CD14-positive monocyte (primary cell): ENCODE data around the gene IL1R2. TPM values are rescaled to one million over a fixed set of nuclear protein-coding genes. Genes with fewer than 3 reads are reported as not detected.

Source experiments
- DNase-seq, 3 donors: peaks; one replicate each; pipeline ENCODE4 v3.0.0-alpha.2; 2011 to 2022
- H2AFZ ChIP-seq: 2 replicates; pipeline ENCODE4 v1.6.0; 2012; ENCODE audit warnings: mild to moderate bottlenecking, low read depth, low read length, inconsistent platforms; ENCODE audit not compliant: insufficient read depth, poor library complexity, severe bottlenecking
- H3K27ac ChIP-seq, 2 donors: 1 replicate in 1 of 2; 2 replicates in 1 of 2; pipeline ENCODE4 v1.5.1; 2012 to 2013; ENCODE audit warnings: low read length in 2 of 2, control low read depth in 1 of 2, inconsistent platforms in 1 of 2, low read depth in 1 of 2, mild to moderate bottlenecking in 1 of 2
- H3K27me3 ChIP-seq, 2 donors: one replicate each; pipeline versions ENCODE4 v1.6.0 to v1.6.1; 2011 to 2013; ENCODE audit warnings: low read length in 2 of 2; ENCODE audit not compliant: control insufficient read depth in 2 of 2, insufficient read depth in 2 of 2
- H3K36me3 ChIP-seq, 2 donors: replicated peaks in 1 of 2; 1 replicate in 1 of 2; 2 replicates in 1 of 2; pipeline versions ENCODE4 v1.5.1 to v1.6.1; 2012 to 2013; ENCODE audit warnings: low read length in 2 of 2, control low read depth in 1 of 2, inconsistent platforms in 1 of 2, mild to moderate bottlenecking in 1 of 2; ENCODE audit not compliant: insufficient read depth in 2 of 2, control insufficient read depth in 1 of 2
- H3K4me1 ChIP-seq, 2 donors: 1 replicate in 1 of 2; 2 replicates in 1 of 2; pipeline versions ENCODE4 v1.5.1 to v1.6.1; 2012 to 2013; ENCODE audit warnings: low read length in 2 of 2, control low read depth in 1 of 2, inconsistent platforms in 1 of 2, mild to moderate bottlenecking in 1 of 2, moderate library complexity in 1 of 2; ENCODE audit not compliant: insufficient read depth in 2 of 2, control insufficient read depth in 1 of 2
- H3K4me2 ChIP-seq: replicated peaks from 2 replicates; pipeline ENCODE3; 2012; ENCODE audit warnings: low read length, moderate library complexity, mild to moderate bottlenecking; ENCODE audit not compliant: poor library complexity, severe bottlenecking; ENCODE audit errors: extremely low read depth
- H3K4me3 ChIP-seq, 3 experiments: fragments of 200-600 bp in 1 of 3; sonication (generic) in 1 of 3; replicated peaks in 1 of 3; 1 replicate in 2 of 3; 2 replicates in 1 of 3; pipeline ENCODE4 v1.5.1; 2011 to 2013; ENCODE audit warnings: low read length in 3 of 3, mild to moderate bottlenecking in 3 of 3, control low read depth in 2 of 3, low read depth in 2 of 3, inconsistent platforms in 1 of 3, moderate library complexity in 1 of 3
- H3K79me2 ChIP-seq: 2 replicates; pipeline ENCODE4 v1.6.0; 2012; ENCODE audit warnings: mild to moderate bottlenecking, control low read depth, inconsistent platforms, low read length, moderate library complexity; ENCODE audit not compliant: insufficient read depth
- H3K9ac ChIP-seq: 2 replicates; pipeline ENCODE4 v1.6.0; 2017; ENCODE audit warnings: low read length, mild to moderate bottlenecking; ENCODE audit not compliant: insufficient read depth, poor library complexity, severe bottlenecking
- H3K9me3 ChIP-seq, 2 donors: replicated peaks in 1 of 2; 1 replicate in 1 of 2; 2 replicates in 1 of 2; pipeline versions ENCODE4 v1.5.1 to v1.6.1; 2012 to 2013; ENCODE audit warnings: low read length in 2 of 2, control low read depth in 1 of 2; ENCODE audit not compliant: control insufficient read depth in 1 of 2, insufficient read depth in 1 of 2
- H4K20me1 ChIP-seq: 2 replicates; pipeline ENCODE4 v1.6.0; 2012; ENCODE audit warnings: mild to moderate bottlenecking, low read length, control low read depth, moderate library complexity; ENCODE audit not compliant: insufficient read depth
- H3K27ac Mint-ChIP-seq, 7 donors: one replicate each; pipeline ENCODE4 v1.8.0; 2020; ENCODE audit warnings: mild to moderate bottlenecking in 7 of 7, mixed read lengths in 7 of 7, moderate library complexity in 6 of 7, inconsistent platforms in 2 of 7
- H3K27me3 Mint-ChIP-seq, 3 donors: one replicate each; pipeline ENCODE4 v1.8.0; 2021 to 2022; ENCODE audit warnings: low read depth in 3 of 3, mild to moderate bottlenecking in 3 of 3, mixed read lengths in 3 of 3, moderate library complexity in 3 of 3, inconsistent platforms in 1 of 3
- H3K36me3 Mint-ChIP-seq, 2 donors: one replicate each; pipeline ENCODE4 v1.8.0; 2020; ENCODE audit warnings: mixed read lengths in 2 of 2, inconsistent platforms in 1 of 2, mild to moderate bottlenecking in 1 of 2
- H3K4me1 Mint-ChIP-seq: one replicate; pipeline ENCODE4 v1.8.0; 2020; ENCODE audit warnings: mild to moderate bottlenecking, mixed read lengths
- H3K4me3 Mint-ChIP-seq, 2 donors: one replicate each; pipeline ENCODE4 v1.8.0; 2020; ENCODE audit warnings: mild to moderate bottlenecking in 2 of 2, mixed read lengths in 2 of 2, moderate library complexity in 1 of 2
- H3K9me3 Mint-ChIP-seq, 7 donors: one replicate each; pipeline ENCODE4 v1.8.0; 2020 to 2022; ENCODE audit warnings: mixed read lengths in 7 of 7, mild to moderate bottlenecking in 6 of 7, moderate library complexity in 6 of 7, inconsistent platforms in 2 of 7
- WGBS: methylation state at CpG from one replicate; pipeline ENCODE4 v1.1.5; 2013; ENCODE audit warnings: missing lambda C conversion rate; ENCODE audit not compliant: insufficient coverage; 5-methylcytosine and 5-hydroxymethylcytosine counted together
- intact Hi-C, 2 donors: fragments of 100-400 bp; cut with micrococcal nuclease; formaldehyde crosslinking; loops; one replicate each; pipeline versions ENCODE4 v1.15.0 to v1.15.1; 2023
- polyA plus RNA-seq, 3 donors: library from polyadenylated mRNA; depleted of rRNA in 1 of 3; unstranded in 2 of 3; stranded (reverse) in 1 of 3; fragments of 300-500 nt in 2 of 3; fragments of >200 nt in 1 of 3; fragmentation: Illumina TruSeq in 2 of 3; gene quantifications; 1 replicate in 2 of 3; 2 replicates in 1 of 3; pipeline ENCODE4 v1.2.3, GENCODE V29; 2012 to 2021
- TF ChIP-seq, protein P1 (sequence below): fragments of 200-600 bp; IDR thresholded peaks from one replicate; pipeline ENCODE4 v1.8.0; 2022; ENCODE audit warnings: antibody characterized with exemption, mild to moderate bottlenecking

Gene IL1R2
- polyA plus RNA-seq, 3 donors, result 5.9 to 12.0 (median 6.2) TPM

DNA sequence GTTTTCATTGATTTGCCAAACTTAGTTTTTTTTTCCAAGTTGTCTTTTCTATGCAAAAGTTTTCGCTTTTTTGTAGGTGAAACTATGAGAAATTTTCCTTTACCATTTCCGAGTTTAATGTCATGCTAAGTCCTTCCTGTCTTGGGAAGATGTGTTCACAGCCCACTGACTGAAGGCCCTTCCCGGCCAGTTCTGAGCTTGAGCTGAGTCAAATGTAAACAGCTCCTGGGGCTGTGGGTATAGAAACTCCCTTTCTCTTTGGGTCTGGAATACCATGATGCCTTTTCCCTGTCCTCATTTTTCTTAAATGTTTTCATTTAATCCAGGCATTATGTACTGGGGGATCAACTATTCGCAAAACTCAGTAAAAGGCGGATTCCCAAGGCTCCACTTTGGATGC lies 81.0 kb downstream of the IL1R2 start:
- no peak overlapping the region for H3K27ac Mint-ChIP-seq

DNA sequence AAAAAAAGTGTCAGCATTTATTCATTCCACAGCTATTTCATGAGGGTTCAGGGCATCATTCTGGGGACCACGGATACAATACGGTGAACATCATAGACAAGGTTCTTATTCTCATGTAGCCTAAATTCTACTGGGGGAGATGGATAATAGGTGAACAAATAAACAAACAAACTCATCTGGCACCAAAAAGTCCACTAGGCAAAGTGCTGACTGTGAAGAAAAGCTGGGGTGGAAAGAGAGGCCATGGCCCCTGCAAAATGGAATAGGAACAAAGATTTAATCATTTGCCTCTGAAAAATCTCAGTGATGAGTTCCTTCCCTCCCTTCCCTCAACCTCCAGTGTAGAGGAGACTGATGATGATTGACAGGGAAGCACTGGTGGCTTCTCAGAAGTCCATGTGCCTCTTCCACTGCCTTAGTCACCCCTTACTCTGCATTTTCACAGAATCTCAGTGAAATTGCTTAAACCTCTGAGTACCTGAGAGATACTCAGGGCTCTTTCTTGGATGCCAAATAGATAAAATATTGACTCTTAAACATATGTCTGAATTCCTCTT lies 81.5 kb downstream of the IL1R2 start:
- Mint-ChIP-seq H3K27me3 (peaks cover 2 to 6% (median 2%) of the 10 kb centered on the region in 3 donors), H3K36me3 (no peaks in the 10 kb centered on the region), H3K4me3 (no peak overlapping the region), H3K27ac (no peak overlapping the region), H3K4me1 (peaks cover 22% of the 10 kb centered on the region), H3K9me3 (peaks cover 0 to 1% (median 0%) of the 10 kb centered on the region in 7 donors)
- DNase-seq, result no peak
- Histone ChIP-seq H3K4me3 (no peak overlapping the region), H3K79me2 (no peaks in the 10 kb centered on the region), H3K9ac (no peak overlapping the region), H3K27ac (no peak overlapping the region), H3K9me3 (no peaks in the 10 kb centered on the region), H3K27me3 (no peaks in the 10 kb centered on the region), H3K36me3 (no peaks in the 10 kb centered on the region), H3K4me2 (no peak overlapping the region), H4K20me1 (no peaks in the 10 kb centered on the region), H2AFZ (peak overlapping the region; percentile 26), H3K4me1 (peaks cover 15 to 17% of the 10 kb centered on the region in 2 donors)
- TF ChIP-seq, protein P1, sequence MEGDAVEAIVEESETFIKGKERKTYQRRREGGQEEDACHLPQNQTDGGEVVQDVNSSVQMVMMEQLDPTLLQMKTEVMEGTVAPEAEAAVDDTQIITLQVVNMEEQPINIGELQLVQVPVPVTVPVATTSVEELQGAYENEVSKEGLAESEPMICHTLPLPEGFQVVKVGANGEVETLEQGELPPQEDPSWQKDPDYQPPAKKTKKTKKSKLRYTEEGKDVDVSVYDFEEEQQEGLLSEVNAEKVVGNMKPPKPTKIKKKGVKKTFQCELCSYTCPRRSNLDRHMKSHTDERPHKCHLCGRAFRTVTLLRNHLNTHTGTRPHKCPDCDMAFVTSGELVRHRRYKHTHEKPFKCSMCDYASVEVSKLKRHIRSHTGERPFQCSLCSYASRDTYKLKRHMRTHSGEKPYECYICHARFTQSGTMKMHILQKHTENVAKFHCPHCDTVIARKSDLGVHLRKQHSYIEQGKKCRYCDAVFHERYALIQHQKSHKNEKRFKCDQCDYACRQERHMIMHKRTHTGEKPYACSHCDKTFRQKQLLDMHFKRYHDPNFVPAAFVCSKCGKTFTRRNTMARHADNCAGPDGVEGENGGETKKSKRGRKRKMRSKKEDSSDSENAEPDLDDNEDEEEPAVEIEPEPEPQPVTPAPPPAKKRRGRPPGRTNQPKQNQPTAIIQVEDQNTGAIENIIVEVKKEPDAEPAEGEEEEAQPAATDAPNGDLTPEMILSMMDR, result no peak
- intact Hi-C loops, result no loop called here
- no CpG with 5 or more reads among the region's 2 CpGs for WGBS

More for the DNA sequence above, 81.0 kb downstream of the IL1R2 start:
- H3K4me3 Mint-ChIP-seq, result no peak overlapping the region
- peaks cover 22% of the 10 kb centered on the region for H3K4me1 Mint-ChIP-seq
- no peak for DNase-seq
- Histone ChIP-seq H3K79me2 (no peaks in the 10 kb centered on the region), H3K4me2 (no peak overlapping the region), H3K27ac (no peak overlapping the region), H3K9ac (no peak overlapping the region), H3K9me3 (no peaks in the 10 kb centered on the region), H3K36me3 (no peaks in the 10 kb centered on the region), H3K4me1 (peaks cover 15 to 17% of the 10 kb centered on the region in 2 donors), H3K4me3 (no peak overlapping the region), H2AFZ (no peak overlapping the region), H4K20me1 (no peaks in the 10 kb centered on the region), H3K27me3 (no peaks in the 10 kb centered on the region)
- TF ChIP-seq, protein P1, result no peak
- H3K9me3 Mint-ChIP-seq, result peaks cover 0 to 5% (median 0%) of the 10 kb centered on the region in 7 donors
- no peaks in the 10 kb centered on the region for H3K36me3 Mint-ChIP-seq
- WGBS, result no CpG with 5 or more reads among the region's 5 CpGs
- peaks cover 2 to 6% (median 2%) of the 10 kb centered on the region in 3 donors for H3K27me3 Mint-ChIP-seq
- intact Hi-C loops, result no loop called here
